Measurements from ENCODE around the gene SDK1.

SDK1 gene

DNA sequence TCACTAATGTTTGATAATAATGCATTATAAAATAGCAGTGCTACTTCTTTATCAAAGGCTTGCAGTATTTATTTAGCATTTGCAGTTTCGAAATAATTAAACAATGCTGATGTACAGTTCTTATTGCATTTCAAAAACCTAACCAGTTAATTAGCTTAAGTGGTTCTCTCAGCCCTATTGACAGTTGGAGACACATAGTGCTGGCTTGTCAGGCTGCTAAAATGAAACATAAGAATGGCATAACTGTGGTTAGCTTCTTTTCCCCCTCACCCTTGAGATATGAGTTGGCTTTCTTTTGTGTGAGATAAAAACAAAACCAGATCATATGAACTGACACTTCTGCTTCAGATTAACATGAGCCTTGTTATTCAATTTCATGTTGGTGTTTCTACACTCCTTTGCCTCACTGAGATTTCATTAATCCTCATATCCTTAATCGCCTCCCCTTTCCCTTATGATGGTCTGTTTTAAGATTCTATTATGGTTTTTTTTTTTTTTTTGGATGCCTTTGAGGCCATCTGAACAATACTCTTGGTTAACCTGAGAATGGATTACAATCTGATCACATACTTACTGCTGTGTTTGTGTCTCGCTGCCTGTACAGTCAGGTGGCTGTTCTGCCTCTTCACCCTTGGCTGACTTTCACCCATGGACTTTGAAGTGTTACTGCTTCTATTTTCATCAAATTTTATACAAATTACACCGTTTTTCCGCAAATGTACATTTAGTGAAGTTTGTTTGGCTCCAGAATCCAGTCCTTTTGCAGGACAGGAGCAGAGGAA lies 108.0 kb downstream of the SDK1 start:
- TF ChIP-seq, protein P1, sequence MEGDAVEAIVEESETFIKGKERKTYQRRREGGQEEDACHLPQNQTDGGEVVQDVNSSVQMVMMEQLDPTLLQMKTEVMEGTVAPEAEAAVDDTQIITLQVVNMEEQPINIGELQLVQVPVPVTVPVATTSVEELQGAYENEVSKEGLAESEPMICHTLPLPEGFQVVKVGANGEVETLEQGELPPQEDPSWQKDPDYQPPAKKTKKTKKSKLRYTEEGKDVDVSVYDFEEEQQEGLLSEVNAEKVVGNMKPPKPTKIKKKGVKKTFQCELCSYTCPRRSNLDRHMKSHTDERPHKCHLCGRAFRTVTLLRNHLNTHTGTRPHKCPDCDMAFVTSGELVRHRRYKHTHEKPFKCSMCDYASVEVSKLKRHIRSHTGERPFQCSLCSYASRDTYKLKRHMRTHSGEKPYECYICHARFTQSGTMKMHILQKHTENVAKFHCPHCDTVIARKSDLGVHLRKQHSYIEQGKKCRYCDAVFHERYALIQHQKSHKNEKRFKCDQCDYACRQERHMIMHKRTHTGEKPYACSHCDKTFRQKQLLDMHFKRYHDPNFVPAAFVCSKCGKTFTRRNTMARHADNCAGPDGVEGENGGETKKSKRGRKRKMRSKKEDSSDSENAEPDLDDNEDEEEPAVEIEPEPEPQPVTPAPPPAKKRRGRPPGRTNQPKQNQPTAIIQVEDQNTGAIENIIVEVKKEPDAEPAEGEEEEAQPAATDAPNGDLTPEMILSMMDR (IDR thresholded peaks at IDR 0.05; ENCODE audit: low read depth, low read length, missing control alignments) = no peak
- no peak for DNase-seq (ENCODE audit: low read depth)
- in situ Hi-C loops (cut with HindIII; ENCODE audit: low sequenced_read_pairs) = loop anchor here (5.0 kb wide), 1 partner anchor 37 kb away; no protein-coding TSS in a partner anchor
- no peak overlapping the region for H3K4me3 ChIP-seq (ENCODE audit: low read depth, low read length)

DNA sequence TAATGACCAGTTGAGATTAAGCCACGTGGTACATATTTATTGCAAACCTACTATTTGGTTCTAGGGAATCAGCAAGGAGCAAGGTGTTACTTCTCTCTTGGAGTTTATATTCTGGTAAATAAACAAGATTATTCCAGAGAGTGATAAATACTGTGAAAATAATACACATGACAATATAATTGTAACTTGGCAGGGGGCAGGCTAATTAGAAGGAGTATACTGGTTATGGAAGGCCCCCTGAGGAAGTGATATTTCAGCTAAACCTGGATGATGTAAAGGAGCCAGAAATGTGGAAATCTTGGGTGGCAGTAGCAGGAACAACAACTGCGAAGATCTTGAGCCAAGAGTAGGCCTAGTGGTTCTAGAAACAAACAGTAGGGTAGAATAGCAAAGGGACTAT lies 111.8 kb downstream of the SDK1 start:
- no peak overlapping the region for H3K4me3 ChIP-seq (ENCODE audit: low read depth, low read length)
- TF ChIP-seq, protein P1 (IDR thresholded peaks at IDR 0.05; ENCODE audit: low read depth, low read length, missing control alignments) = no peak
- DNase-seq (ENCODE audit: low read depth) = no peak
- in situ Hi-C loops (cut with HindIII; ENCODE audit: low sequenced_read_pairs) = no loop called here

DNA sequence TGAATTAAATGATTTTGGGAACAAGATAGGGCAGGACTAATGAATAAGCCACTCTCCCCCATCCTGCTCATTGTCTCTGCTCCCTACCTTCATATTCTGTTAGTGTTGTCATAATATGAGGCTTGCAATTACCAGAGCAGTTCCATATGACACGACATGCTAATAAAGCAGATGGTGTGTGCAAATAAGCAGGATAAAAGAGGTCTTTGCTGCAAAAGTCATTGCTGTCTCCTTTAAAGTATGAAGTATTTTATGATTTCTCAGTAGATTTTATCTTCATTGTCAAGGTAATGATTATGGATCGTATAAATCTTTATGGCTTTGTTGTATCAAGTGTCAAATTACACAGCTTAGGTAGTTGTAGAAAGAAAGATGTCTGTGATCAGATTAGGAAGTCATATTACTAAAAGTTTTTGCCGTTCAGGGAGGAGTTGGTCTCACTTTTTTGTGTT lies 114.8 kb downstream of the SDK1 start:
- in situ Hi-C loops (cut with HindIII; ENCODE audit: low sequenced_read_pairs) = no loop called here
- DNase-seq (ENCODE audit: low read depth) = no peak
- no peak overlapping the region for H3K4me3 ChIP-seq (ENCODE audit: low read depth, low read length)
- TF ChIP-seq, protein P1 (IDR thresholded peaks at IDR 0.05; ENCODE audit: low read depth, low read length, missing control alignments) = no peak

DNA sequence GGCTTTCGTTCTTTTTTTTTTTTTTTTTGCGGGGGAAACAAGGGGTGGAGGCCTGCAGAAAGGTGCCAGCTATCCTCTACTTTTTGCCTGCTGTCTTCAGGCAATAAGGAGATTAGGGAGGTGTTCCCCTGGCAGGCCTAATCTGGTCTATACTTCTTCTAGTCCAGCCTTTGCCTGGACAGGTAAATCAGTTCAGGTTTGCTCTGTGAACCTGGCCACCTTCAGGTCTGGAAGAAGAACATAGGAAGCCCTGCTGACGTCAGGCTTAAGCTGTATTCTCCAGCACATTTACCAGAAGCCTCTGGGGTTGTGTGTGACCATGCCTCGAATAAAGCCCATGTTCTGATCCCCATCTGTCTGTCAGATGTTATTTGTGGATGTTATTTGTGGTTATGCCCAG lies 115.4 kb downstream of the SDK1 start:
- no peak for DNase-seq (ENCODE audit: low read depth)
- no peak overlapping the region for H3K4me3 ChIP-seq (ENCODE audit: low read depth, low read length)
- TF ChIP-seq, protein P1 (IDR thresholded peaks at IDR 0.05; ENCODE audit: low read depth, low read length, missing control alignments) = no peak
- in situ Hi-C loops (cut with HindIII; ENCODE audit: low sequenced_read_pairs) = no loop called here

DNA sequence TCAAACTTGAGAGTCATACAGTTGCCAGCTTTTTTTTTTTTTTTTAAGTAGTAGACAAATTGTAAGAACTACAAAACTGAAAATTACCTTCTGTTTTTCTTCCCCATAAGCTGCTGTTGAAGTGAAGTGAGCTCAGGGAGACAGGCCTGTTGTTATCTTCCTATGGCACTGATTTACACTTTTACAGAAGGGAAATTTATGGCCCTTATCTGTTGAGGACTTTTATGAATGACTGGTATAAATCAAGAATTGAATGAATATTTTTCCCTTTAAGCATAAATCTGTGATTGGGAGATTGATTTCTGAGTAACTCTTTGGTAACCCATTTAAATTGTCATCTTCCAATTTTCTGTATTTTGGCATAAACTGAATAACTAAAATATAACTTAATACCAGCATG lies 124.0 kb downstream of the SDK1 start:
- H3K4me3 ChIP-seq (ENCODE audit: low read depth, low read length) = no peak overlapping the region
- no peak for DNase-seq (ENCODE audit: low read depth)
- TF ChIP-seq, protein P1 (IDR thresholded peaks at IDR 0.05; ENCODE audit: low read depth, low read length, missing control alignments) = no peak
- in situ Hi-C loops (cut with HindIII; ENCODE audit: low sequenced_read_pairs) = loop anchor here (5.0 kb wide), 1 partner anchor 57 kb away; no protein-coding TSS in a partner anchor

DNA sequence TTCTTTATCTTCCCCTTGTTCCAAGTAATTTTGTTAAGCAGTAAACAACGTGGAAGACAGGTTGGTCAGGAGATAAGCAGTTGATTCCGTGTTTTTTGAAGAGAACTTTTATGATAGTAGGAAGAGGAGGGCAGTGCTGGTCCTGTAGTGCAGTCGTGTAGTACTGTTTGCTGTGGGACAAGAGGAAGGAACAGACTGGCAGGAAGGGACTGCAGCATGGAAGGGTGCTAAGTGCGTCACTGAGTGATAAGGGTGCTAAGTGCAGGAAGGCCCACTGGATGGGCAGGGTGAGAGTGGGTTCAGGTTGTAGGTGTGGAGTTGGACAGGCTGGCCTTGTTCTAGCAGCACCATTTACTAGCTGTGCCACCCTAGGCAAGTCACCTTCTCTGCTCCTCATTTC lies 125.0 kb downstream of the SDK1 start:
- TF ChIP-seq, protein P1 (IDR thresholded peaks at IDR 0.05; ENCODE audit: low read depth, low read length, missing control alignments) = no peak
- no peak for DNase-seq (ENCODE audit: low read depth)
- no peak overlapping the region for H3K4me3 ChIP-seq (ENCODE audit: low read depth, low read length)
- in situ Hi-C loops (cut with HindIII; ENCODE audit: low sequenced_read_pairs) = loop anchor here (5.0 kb wide), 1 partner anchor 56 kb away; no protein-coding TSS in a partner anchor

Data from astrocyte of the cerebellum (primary cell).